Motor neuron (in vitro differentiated cells): ENCODE results near the gene STK24. TPM values are rescaled to one million over a fixed set of nuclear protein-coding genes. Genes with fewer than 3 reads are reported as not detected.

Source experiments
- ATAC-seq, 8 experiments: fragments of 200-7000 bp; cut with Tn5 transposase; replicated peaks in 6 of 8; 2 replicates each; pipeline ENCODE4 v1.8.0; 2021; ENCODE audit warnings: mild to moderate bottlenecking in 8 of 8, moderate library complexity in 8 of 8
- H3K27ac ChIP-seq, 2 donors: fragments of 250-450 bp; sonication (Bioruptor Pico); 2 replicates each; pipeline ENCODE4 v1.9.0; 2021; ENCODE audit warnings: antibody characterized with exemption in 2 of 2, mild to moderate bottlenecking in 2 of 2, moderate library complexity in 1 of 2
- H3K4me1 ChIP-seq, 2 donors: fragments of 250-450 bp; sonication (Bioruptor Pico); replicated peaks in 1 of 2; 2 replicates each; pipeline ENCODE4 v1.6.1; 2021; ENCODE audit warnings: antibody characterized with exemption in 2 of 2, mild to moderate bottlenecking in 2 of 2, moderate library complexity in 1 of 2
- H3K4me3 ChIP-seq, 5 donors: fragments of 250-450 bp; sonication (Bioruptor Pico); 2 replicates each; pipeline ENCODE4 v1.9.0; 2021; ENCODE audit warnings: antibody characterized with exemption in 5 of 5, mild to moderate bottlenecking in 5 of 5, moderate library complexity in 4 of 5
- WGBS, 10 experiments: fragments of 450-650 bp; shearing (Covaris generic); methylation state at CpG; one replicate each; pipeline ENCODE4 v1.0.0; 2022; 5-methylcytosine and 5-hydroxymethylcytosine counted together
- in situ Hi-C, 9 experiments: fragments of 400-800 bp; cut with MboI; loops; one replicate each; pipeline ENCODE4 v1.15.0; 2021; ENCODE audit warnings: low sequenced_read_pairs in 9 of 9, low pct_unique_long_range_greater_than_20kb in 2 of 9; ENCODE audit not compliant: unreplicated experiment in 9 of 9
- total RNA-seq, 8 experiments: library from RNA; unstranded; fragments of 300-600 nt; gene quantifications; 2 replicates each; pipeline versions ENCODE4 v1.2.3 to v1.2.4, GENCODE V29; 2022

The STK24 gene
- total RNA-seq, 8 experiments from 2014 or later = 25.9 to 60.0 (median 43.5) TPM

GRCh38 chr13:98492335-98493041 is 84.4 kb downstream of the STK24 start:
- Histone ChIP-seq H3K27ac (no peak overlapping the region), H3K4me3 (no peak overlapping the region), H3K4me1 (peaks cover 63 to 68% of the 10 kb centered on the region in 2 donors)
- in situ Hi-C loops = loop anchor here in 1 of 9 experiments (25.0 kb wide), 1 partner anchor 345 kb away; no protein-coding TSS in a partner anchor
- WGBS, 10 experiments = 55 to 100% (median 93%) methylated on average over 1 to 6 of the region's 6 CpGs; no CpG with 5 or more reads in 4 of the 10 experiments
- ATAC-seq = no peak

GRCh38 chr13:98490866-98491265 is 86.0 kb downstream of the STK24 start:
- peak overlapping the region in 1 of 2 donors; percentile 2 for H3K27ac ChIP-seq
- peak in 4 of 8 experiments; percentile 18 to 46 (median 43) for ATAC-seq
- in situ Hi-C loops = loop anchor here in 1 of 9 experiments (25.0 kb wide), 1 partner anchor 346 kb away; no protein-coding TSS in a partner anchor

GRCh38 chr13:98490195-98490836 is 86.6 kb downstream of the STK24 start:
- ATAC-seq = peak in 5 of 8 experiments; percentile 37 to 55 (median 45)
- H3K4me3 ChIP-seq = no peak overlapping the region
- no peak overlapping the region for H3K27ac ChIP-seq
- in situ Hi-C loops = loop anchor here in 1 of 9 experiments (25.0 kb wide), 1 partner anchor 347 kb away; no protein-coding TSS in a partner anchor
- peaks cover 51 to 58% of the 10 kb centered on the region in 2 donors for H3K4me1 ChIP-seq
- 17 to 100% (median 45%) methylated on average over 1 to 9 of the region's 9 CpGs for WGBS, 10 experiments

More at GRCh38 chr13:98490866-98491265, 86.0 kb downstream of the STK24 start:
- H3K4me1 ChIP-seq = peaks cover 54 to 60% of the 10 kb centered on the region in 2 donors
- WGBS, 10 experiments = 70 to 100% (median 83%) methylated on average over 1 to 7 of the region's 8 CpGs; no CpG with 5 or more reads in 4 of the 10 experiments
- no peak overlapping the region for H3K4me3 ChIP-seq

- in situ Hi-C loops = loop anchor here in 1 of 9 experiments (25.0 kb wide), 1 partner anchor 348 kb away; no protein-coding TSS in a partner anchor
- ATAC-seq = no peak
- Histone ChIP-seq H3K27ac (no peak overlapping the region), H3K4me3 (no peak overlapping the region), H3K4me1 (peaks cover 53 to 59% of the 10 kb centered on the region in 2 donors)
- WGBS, 10 experiments = 75 to 96% (median 93%) methylated on average over 2 to 7 of the region's 8 CpGs; no CpG with 5 or more reads in 2 of the 10 experiments
Observed at GRCh38 chr13:98489446-98490194, 87.3 kb downstream of the STK24 start.

- no peak for ATAC-seq
- in situ Hi-C loops = loop anchor here in 1 of 9 experiments (25.0 kb wide), 1 partner anchor 349 kb away; no protein-coding TSS in a partner anchor
- WGBS, 10 experiments = 53 to 94% (median 77%) methylated on average over 2 to 11 of the region's 11 CpGs; no CpG with 5 or more reads in 1 of the 10 experiments
- no peak overlapping the region for H3K27ac ChIP-seq
- no peak overlapping the region for H3K4me3 ChIP-seq
- H3K4me1 ChIP-seq = peaks cover 54 to 65% of the 10 kb centered on the region in 2 donors
Observed at GRCh38 chr13:98488736-98489135, 88.2 kb downstream of the STK24 start.

GRCh38 chr13:98487522-98487921 is 89.4 kb downstream of the STK24 start:
- H3K4me3 ChIP-seq = no peak overlapping the region
- 59 to 100% (median 80%) methylated on average over 1 to 5 of the region's 5 CpGs; no CpG with 5 or more reads in 2 of the 10 experiments for WGBS, 10 experiments
- H3K4me1 ChIP-seq = peaks cover 52 to 61% of the 10 kb centered on the region in 2 donors
- in situ Hi-C loops = loop anchor here in 1 of 9 experiments (25.0 kb wide), 1 partner anchor 350 kb away; no protein-coding TSS in a partner anchor
- H3K27ac ChIP-seq = no peak overlapping the region
- ATAC-seq = no peak

- WGBS, 10 experiments = 7 to 100% (median 88%) methylated on average over 1 to 5 of the region's 5 CpGs; no CpG with 5 or more reads in 1 of the 10 experiments
- Histone ChIP-seq H3K4me1 (peaks cover 50 to 56% of the 10 kb centered on the region in 2 donors), H3K27ac (no peak overlapping the region), H3K4me3 (no peak overlapping the region)
- in situ Hi-C loops = loop anchor here in 1 of 9 experiments (25.0 kb wide), 1 partner anchor 350 kb away; no protein-coding TSS in a partner anchor
- peak in 2 of 8 experiments; percentile 3 to 5 for ATAC-seq
Observed at GRCh38 chr13:98487016-98487415, 89.9 kb downstream of the STK24 start.

- H3K4me1 ChIP-seq = peaks cover 47 to 57% of the 10 kb centered on the region in 2 donors
- ATAC-seq = no peak
- 70 to 100% (median 90%) methylated on average over 1 to 3 of the region's 8 CpGs; no CpG with 5 or more reads in 3 of the 10 experiments for WGBS, 10 experiments
- in situ Hi-C loops = loop anchor here in 1 of 9 experiments (25.0 kb wide), 1 partner anchor 351 kb away; no protein-coding TSS in a partner anchor
- H3K27ac ChIP-seq = no peak overlapping the region
- H3K4me3 ChIP-seq = no peak overlapping the region
Observed at GRCh38 chr13:98486412-98486811, 90.5 kb downstream of the STK24 start.

GRCh38 chr13:98485561-98485960 is 91.3 kb downstream of the STK24 start:
- 74 to 100% (median 89%) methylated on average over 2 to 8 of the region's 11 CpGs; no CpG with 5 or more reads in 3 of the 10 experiments for WGBS, 10 experiments
- Histone ChIP-seq H3K27ac (no peak overlapping the region), H3K4me1 (peaks cover 42 to 56% of the 10 kb centered on the region in 2 donors), H3K4me3 (no peak overlapping the region)
- in situ Hi-C loops = loop anchor here in 1 of 9 experiments (25.0 kb wide), 1 partner anchor 352 kb away; no protein-coding TSS in a partner anchor
- no peak for ATAC-seq

- Histone ChIP-seq H3K4me3 (no peak overlapping the region), H3K4me1 (peaks cover 36 to 46% of the 10 kb centered on the region in 2 donors), H3K27ac (peak overlapping the region in 1 of 2 donors; percentile 39)
- in situ Hi-C loops = loop anchor here in 1 of 9 experiments (25.0 kb wide), 1 partner anchor 353 kb away; no protein-coding TSS in a partner anchor
- WGBS, 10 experiments = 19 to 100% (median 44%) methylated on average over 1 to 8 of the region's 21 CpGs; no CpG with 5 or more reads in 2 of the 10 experiments
- peak; percentile 41 to 77 (median 66) for ATAC-seq
Observed at GRCh38 chr13:98484289-98485219, 92.4 kb downstream of the STK24 start.

- Histone ChIP-seq H3K4me1 (peaks cover 38 to 48% of the 10 kb centered on the region in 2 donors), H3K27ac (no peak overlapping the region), H3K4me3 (no peak overlapping the region)
- in situ Hi-C loops = loop anchor here in 1 of 9 experiments (25.0 kb wide), 1 partner anchor 354 kb away; no protein-coding TSS in a partner anchor
- ATAC-seq = peak in 1 of 8 experiments; percentile 15
- 31 to 90% (median 75%) methylated on average over 3 to 11 of the region's 14 CpGs; no CpG with 5 or more reads in 2 of the 10 experiments for WGBS, 10 experiments
Observed at GRCh38 chr13:98483601-98484288, 93.2 kb downstream of the STK24 start.
